Measurements from ENCODE around the gene PHKB.
A peak's percentile ranks its signal among the peaks of the same experiment; 100 is the strongest.

Gene PHKB

DNA sequence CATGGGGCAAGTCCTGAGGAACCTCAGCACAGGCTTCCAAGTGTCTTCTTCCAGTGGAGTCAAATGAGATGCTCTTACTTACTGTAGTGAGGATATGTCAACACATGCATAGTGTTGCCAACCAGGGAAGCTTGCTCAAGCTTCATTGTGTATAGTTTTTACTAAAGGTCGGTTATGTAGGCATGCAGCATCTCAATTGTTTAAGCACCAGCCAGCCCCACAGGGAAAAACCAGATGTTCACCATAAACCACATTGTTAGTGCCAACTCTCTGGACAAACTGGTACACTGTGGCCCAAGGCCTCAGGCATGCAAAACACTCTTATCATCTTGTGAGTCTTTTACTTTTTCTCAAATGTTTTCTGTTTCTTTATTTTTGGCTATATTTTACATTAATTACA lies 152.1 kb downstream of the PHKB start:
- no peak overlapping the region for H3K4me3 ChIP-seq (ENCODE audit: low read depth, low read length)
- in situ Hi-C loops (cut with HindIII; ENCODE audit: low sequenced_read_pairs): no loop called here
- TF ChIP-seq, protein P1, sequence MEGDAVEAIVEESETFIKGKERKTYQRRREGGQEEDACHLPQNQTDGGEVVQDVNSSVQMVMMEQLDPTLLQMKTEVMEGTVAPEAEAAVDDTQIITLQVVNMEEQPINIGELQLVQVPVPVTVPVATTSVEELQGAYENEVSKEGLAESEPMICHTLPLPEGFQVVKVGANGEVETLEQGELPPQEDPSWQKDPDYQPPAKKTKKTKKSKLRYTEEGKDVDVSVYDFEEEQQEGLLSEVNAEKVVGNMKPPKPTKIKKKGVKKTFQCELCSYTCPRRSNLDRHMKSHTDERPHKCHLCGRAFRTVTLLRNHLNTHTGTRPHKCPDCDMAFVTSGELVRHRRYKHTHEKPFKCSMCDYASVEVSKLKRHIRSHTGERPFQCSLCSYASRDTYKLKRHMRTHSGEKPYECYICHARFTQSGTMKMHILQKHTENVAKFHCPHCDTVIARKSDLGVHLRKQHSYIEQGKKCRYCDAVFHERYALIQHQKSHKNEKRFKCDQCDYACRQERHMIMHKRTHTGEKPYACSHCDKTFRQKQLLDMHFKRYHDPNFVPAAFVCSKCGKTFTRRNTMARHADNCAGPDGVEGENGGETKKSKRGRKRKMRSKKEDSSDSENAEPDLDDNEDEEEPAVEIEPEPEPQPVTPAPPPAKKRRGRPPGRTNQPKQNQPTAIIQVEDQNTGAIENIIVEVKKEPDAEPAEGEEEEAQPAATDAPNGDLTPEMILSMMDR (IDR thresholded peaks at IDR 0.05; ENCODE audit: low read depth, low read length): no peak
- no peak for DNase-seq (ENCODE audit: low read depth, low spot score)

- in situ Hi-C loops (cut with HindIII; ENCODE audit: low sequenced_read_pairs): no loop called here
- peak; percentile 13 for DNase-seq (ENCODE audit: low read depth, low spot score)
- no peak overlapping the region for H3K4me3 ChIP-seq (ENCODE audit: low read depth, low read length)
- TF ChIP-seq, protein P1 (IDR thresholded peaks at IDR 0.05; ENCODE audit: low read depth, low read length): no peak
Measured at GRCh38 chr16:47617732-47618131, 156.6 kb downstream of the PHKB start.

DNA sequence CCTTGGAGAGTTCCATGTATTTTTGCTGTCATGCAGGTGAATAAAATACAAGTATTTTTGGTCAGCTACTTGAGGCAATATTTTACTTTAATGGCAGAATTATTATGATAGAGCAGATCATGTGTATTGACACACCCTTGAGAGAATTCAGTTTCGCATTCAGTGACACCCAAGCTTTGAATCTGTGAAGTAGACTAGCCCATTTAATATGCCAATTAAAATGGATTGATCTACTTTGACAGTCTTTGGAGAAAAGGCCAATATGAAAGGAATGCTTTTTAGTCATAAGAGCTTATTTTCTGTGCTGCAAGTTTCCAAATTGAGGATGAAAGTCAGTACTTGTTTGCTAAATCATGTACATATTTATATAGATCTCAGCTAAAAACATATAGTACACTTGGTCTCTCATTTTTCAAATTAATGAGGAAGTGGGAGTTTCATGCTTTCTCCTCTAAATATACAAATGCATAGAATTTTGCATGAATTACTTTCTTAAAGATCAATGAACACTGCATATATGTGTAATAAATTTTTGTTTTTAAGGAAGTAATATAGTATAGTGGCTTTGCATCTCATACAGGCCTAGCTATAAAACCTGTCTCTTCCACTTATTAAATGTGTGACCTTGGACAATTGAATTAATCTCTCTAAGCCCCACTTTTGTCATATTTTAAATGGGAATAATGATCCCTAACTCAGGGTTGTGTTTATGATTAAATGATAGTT lies 161.5 kb downstream of the PHKB start:
- no peak for DNase-seq (ENCODE audit: low read depth, low spot score)
- TF ChIP-seq, protein P1 (IDR thresholded peaks at IDR 0.05; ENCODE audit: low read depth, low read length): no peak
- no peak overlapping the region for H3K4me3 ChIP-seq (ENCODE audit: low read depth, low read length)
- in situ Hi-C loops (cut with HindIII; ENCODE audit: low sequenced_read_pairs): no loop called here

DNA sequence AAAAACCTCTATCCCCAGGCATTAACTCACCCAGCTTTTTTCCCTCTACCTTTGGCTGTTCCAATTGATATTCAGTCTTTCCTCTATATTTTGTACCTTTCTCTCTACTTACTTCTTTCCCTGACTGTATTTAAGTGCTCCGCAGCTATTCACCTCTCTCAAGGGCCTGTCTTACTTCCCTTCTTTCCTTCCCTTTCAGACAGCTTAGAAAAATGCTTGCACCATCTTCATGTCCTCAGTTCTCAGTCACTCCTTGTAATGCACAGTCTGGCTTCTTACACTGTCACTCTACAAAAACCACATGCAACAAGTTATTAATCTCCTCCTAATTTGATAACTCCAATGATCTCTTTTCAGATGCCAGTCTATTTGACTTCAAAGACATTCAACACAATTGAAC lies 163.4 kb downstream of the PHKB start:
- TF ChIP-seq, protein P1 (IDR thresholded peaks at IDR 0.05; ENCODE audit: low read depth, low read length): no peak
- no peak for DNase-seq (ENCODE audit: low read depth, low spot score)
- H3K4me3 ChIP-seq (ENCODE audit: low read depth, low read length): no peak overlapping the region
- in situ Hi-C loops (cut with HindIII; ENCODE audit: low sequenced_read_pairs): no loop called here

DNA sequence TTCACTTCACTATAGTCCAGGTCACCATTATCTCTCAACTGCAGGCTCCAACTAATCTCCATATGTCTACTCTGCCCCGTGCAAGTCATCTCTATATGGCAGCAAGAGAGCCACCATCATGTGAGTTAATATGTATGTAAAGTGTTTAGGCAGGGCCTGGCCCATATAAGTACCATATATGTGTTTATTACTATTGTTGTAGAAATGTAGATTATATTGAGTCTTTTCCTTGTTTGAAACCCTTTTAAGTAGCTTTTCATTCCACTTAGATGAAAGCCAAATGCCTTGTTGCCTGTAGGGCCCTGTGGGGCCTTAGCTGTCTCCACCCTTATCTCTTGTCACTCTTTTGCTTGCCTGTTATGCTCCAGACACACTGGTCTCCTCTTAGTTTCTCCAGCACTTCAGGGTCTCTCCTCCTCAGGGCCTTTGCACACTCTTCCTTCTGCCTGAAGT lies 164.0 kb downstream of the PHKB start:
- no peak for DNase-seq (ENCODE audit: low read depth, low spot score)
- TF ChIP-seq, protein P1 (IDR thresholded peaks at IDR 0.05; ENCODE audit: low read depth, low read length): no peak
- H3K4me3 ChIP-seq (ENCODE audit: low read depth, low read length): no peak overlapping the region
- in situ Hi-C loops (cut with HindIII; ENCODE audit: low sequenced_read_pairs): no loop called here

- in situ Hi-C loops (cut with HindIII; ENCODE audit: low sequenced_read_pairs): no loop called here
- DNase-seq (ENCODE audit: low read depth, low spot score): no peak
- TF ChIP-seq, protein P1 (IDR thresholded peaks at IDR 0.05; ENCODE audit: low read depth, low read length): no peak
- H3K4me3 ChIP-seq (ENCODE audit: low read depth, low read length): no peak overlapping the region
Measured at GRCh38 chr16:47626246-47626645, 165.1 kb downstream of the PHKB start.
